ENCODE data around the gene SORBS2. TPM values are rescaled to one million over a fixed set of nuclear protein-coding genes. Genes with fewer than 3 reads are reported as not detected.
"Not testable (repeated sequence)": the region's sequence is repeated elsewhere in the genome, so short reads cannot be mapped to it uniquely, and the experiment has no call there.

SORBS2 gene, protein sequence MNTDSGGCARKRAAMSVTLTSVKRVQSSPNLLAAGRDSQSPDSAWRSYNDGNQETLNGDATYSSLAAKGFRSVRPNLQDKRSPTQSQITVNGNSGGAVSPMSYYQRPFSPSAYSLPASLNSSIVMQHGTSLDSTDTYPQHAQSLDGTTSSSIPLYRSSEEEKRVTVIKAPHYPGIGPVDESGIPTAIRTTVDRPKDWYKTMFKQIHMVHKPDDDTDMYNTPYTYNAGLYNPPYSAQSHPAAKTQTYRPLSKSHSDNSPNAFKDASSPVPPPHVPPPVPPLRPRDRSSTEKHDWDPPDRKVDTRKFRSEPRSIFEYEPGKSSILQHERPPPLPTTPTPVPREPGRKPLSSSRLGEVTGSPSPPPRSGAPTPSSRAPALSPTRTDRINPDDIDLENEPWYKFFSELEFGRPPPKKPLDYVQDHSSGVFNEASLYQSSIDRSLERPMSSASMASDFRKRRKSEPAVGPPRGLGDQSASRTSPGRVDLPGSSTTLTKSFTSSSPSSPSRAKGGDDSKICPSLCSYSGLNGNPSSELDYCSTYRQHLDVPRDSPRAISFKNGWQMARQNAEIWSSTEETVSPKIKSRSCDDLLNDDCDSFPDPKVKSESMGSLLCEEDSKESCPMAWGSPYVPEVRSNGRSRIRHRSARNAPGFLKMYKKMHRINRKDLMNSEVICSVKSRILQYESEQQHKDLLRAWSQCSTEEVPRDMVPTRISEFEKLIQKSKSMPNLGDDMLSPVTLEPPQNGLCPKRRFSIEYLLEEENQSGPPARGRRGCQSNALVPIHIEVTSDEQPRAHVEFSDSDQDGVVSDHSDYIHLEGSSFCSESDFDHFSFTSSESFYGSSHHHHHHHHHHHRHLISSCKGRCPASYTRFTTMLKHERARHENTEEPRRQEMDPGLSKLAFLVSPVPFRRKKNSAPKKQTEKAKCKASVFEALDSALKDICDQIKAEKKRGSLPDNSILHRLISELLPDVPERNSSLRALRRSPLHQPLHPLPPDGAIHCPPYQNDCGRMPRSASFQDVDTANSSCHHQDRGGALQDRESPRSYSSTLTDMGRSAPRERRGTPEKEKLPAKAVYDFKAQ (N-terminal part only)
- not detected in 2 replicates for total RNA-seq

DNA sequence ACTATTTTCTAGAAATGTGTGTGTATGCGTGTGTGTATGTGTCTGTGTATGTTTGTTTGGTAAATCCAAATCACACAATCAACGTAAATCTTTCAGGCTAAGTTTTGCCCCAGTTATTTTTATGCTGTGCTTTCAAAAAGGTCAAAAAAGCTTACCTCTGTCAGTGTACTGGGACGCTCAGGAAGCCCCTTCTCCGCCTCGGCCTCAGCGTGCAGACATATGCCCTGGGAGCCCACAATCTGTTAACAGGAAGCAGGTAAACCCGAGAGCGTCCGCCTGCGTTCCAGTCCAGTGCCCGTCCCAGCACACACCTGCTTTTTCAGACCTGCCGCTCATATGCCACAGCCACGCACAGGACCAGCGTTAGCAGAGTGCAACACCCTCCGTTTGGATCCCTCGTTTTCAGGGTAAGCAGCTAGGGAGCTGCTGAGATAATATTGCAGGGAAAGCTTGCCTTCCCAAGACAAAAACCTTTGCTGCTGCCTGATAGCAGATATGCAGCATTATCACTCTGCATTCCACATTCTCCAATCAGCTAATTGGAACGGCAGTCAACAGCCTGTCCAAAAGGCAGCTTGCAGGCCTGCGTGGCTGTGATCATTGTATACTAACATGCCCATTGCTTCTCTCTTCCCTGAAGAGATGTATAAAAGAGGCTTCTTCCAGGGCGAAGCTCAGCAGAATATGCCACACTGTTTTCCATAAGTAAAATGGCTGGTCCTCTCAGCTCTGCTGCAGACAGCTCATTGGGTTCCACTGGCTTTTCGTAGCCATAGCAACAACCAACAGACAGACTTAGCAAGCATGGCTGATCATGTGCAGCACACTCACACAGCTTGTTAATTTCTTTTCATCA, at the start of gene SORBS2:
SORBS2 (minus strand) TSS at position 686 of the 856 bp plus-strand sequence. CDS start 121,623 bp downstream, outside the sequence.
- intact Hi-C loops (cut with micrococcal nuclease) = no loop called here

DNA sequence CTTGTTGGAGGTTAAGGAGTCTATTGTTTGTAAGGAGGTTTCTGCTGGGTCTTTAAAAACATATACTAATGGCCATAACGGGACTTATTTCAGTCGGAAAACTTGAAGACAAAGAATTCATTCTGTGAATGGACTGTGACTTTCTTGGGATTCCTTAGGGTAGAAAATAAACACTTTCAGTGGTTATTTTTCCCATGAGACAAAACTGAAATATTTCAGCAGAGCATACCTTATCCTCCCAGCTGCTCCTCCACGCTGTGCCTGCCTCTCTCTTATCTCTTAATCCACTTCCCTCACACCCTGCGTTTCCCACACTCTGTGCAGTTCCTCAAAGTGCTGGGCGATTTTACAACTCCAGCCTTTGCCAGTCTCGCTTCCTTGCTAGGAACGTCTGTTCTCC, 47.1 kb upstream of the SORBS2 start:
- intact Hi-C loops (cut with micrococcal nuclease) = no loop called here

DNA sequence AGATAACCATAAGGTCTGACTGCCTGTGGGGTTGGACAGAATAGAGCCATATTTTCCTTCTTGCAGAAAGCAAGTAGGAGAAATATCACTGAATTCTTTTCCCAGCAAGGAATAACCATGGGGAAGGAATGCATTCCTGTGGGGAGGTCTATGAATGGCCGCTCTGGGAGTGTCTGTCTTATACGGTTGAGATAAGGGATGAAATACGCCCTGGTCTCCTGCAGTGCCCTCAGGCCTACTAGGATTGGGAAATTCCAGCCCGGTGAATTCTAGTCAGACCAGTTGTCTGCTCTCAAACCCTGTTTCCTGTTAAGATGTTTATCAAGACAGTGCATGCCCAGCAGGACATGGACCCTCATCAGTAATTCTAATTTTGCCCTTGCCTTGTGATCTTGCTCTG, 45.6 kb upstream of the SORBS2 start:
- intact Hi-C loops (cut with micrococcal nuclease) = not testable (repeated sequence)

DNA sequence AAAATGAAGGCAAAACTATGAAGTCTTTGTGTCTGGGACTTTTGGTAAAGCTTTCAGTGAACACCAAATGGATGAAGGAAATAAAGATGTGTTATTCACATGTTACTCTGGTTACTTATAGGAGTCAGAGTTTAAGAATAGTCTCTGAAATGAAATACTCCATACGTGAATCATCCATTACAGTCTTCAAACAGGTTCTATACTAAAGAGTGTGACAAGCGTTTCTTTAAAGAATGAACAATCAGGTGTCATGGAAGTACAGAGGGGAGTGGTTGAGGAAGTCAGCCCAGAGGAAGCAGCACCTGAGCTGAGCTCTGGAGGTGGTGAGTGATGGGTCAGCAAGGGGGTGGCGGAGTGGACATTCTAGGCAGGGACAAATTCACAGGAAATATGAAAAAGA, 41.8 kb upstream of the SORBS2 start:
- intact Hi-C loops (cut with micrococcal nuclease) = no loop called here

DNA sequence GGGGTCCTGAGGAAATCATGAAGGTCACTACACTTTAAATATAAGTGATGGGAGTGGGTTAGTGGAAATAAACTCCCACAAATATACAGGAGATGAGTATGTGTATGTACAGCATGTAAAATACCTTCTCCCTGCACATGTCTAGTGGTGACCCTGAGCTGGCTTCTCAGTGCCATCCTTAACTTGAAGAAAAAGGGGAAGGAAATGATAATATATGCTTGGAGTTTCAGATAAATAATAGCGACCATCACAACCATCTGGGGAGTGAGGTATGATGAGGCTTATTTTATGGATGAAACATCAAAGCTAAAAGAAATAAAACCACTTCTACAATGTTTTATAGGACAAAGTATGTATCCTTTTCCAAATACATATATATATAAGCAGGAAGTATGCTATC, 41.0 kb upstream of the SORBS2 start:
- intact Hi-C loops (cut with micrococcal nuclease) = no loop called here

DNA sequence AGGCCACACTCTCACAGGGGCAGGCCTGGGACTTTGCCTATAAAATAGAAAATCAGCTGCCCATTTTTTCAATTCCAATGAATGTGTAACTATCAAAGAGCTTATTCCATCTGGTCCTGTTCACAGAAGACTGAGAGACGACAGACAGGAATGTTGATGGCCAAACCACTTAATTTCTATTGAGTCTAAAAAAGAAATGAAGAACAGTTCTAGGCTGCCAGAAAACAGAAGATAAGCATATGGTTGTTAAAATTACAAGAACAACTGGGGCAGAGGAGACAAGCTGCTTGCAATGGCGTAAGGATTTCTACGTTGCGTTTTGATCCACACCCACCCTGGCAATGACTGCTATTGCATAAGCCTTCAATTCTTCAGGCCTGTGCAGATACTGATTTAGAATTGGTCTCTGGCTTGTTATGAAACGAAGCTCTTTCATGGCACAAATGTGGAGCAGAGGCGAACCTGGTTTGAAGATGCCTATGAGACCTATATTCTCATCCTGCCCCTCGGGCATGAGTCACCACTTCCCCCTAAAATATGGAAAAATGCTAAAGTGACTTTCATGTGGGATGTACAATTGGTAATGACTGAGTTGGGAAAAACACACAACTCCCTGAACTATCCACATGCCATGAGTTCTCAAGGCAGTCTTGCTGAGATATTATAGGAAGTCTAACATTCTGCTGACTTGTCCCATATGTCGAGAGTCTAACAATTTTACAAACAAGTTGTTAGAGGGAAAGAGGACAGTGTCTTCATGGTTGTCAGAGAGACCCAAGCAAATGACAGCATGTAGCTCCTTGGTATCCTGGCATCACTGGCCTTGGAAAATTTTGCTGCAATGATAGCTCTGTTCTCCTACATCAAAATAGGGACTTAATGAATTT, 37.9 kb upstream of the SORBS2 start:
- intact Hi-C loops (cut with micrococcal nuclease) = no loop called here

DNA sequence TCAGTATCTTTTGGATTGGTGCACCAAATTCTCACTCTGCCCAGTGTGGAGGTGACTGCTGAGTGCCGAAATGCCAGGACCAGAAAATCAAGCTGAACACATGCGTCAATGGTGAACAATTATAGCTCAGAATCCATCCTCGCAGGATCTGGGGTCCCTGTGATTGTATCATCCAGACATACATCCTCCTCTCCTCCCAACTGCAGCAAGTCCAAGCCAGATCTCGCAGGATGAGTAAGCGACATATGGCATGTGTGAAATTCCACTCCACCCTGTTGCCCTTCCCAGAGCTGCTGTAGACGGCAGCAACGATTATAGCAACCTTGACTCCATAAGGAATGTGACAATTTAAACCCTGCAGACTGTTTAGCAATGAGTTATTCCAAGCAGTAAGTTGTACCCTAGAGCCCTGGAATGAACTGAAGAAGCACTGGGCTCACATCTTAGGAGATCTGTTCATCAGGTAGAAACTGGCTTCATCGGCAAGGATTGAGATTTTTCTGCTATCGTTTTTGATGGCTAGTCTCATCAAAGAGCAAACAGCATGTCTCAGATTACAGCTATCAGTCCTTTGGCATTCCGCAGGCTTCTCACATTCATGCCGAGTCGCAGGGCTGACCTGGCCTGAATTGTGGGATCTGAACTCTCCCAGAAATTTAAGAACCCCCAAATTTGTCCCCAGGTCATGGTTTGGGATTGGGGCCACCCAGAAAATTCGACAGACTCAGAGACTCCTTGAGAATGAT, 35.5 kb upstream of the SORBS2 start:
- intact Hi-C loops (cut with micrococcal nuclease) = no loop called here

DNA sequence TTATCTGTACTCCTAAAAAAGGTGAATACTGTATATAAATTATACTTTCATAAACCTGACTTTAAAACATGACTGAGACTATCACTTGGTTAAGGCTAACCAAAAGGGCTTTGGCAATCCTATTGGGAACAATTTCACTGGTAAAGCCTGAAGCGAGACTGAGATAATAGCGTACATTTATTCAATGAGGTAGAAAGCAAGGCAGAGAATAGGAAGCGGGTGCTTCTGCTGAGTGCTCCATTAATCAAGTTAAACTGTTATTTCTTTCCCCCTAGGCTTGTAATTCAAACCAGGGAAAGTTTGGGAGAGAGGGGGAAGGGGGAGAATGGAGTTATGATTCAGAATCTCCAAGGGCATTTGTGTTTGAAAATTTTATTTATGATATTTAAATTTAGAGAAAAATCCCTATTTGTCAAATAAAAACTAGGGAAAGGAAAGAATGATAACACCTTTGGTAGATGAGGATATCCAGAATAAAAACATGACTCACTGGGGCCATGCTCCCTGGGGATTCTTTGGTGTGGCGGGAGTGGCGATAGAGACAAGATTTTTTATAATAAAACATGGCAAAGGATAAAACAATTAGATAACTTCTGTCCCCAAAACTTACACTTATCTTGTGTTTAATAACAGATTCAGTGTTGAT, 34.6 kb upstream of the SORBS2 start:
- intact Hi-C loops (cut with micrococcal nuclease) = no loop called here

DNA sequence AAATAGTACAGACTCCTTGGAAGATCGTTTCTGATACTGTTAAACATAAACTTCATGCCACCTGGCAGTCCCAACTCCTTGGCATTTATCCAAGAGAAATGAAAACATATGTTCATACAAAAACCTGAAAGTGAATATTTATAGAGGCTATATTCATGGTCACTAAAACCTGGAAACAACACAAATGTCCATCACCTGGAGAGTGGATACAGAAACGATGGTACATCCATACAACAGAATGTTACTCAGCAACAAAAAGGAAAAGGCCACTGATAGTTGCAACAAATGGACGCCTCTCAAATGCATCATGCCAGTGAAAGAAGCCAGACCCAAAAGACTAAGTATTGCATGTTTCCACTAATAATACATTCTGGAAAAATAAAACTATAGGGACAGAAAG, 34.0 kb upstream of the SORBS2 start:
- intact Hi-C loops (cut with micrococcal nuclease) = no loop called here

DNA sequence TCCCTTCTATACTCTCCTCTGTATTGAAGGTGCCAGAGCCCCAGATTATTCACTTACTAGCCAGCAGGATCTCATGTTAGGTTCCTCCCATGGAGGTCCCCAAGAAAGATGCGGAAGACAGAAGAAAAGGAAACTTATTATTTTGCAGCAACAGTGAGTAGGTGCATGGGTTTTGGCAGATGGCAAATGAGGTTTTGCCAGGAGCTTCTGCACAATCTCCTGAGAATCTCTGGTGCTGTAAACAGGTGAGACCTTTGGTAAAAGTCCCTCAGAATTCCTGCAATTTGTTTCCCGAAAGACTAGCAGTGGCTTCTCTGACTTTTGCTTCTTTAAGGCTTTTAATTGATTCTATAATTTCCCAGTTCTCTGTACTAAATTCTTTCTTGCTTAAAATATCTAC, 29.5 kb upstream of the SORBS2 start:
- intact Hi-C loops (cut with micrococcal nuclease) = no loop called here

DNA sequence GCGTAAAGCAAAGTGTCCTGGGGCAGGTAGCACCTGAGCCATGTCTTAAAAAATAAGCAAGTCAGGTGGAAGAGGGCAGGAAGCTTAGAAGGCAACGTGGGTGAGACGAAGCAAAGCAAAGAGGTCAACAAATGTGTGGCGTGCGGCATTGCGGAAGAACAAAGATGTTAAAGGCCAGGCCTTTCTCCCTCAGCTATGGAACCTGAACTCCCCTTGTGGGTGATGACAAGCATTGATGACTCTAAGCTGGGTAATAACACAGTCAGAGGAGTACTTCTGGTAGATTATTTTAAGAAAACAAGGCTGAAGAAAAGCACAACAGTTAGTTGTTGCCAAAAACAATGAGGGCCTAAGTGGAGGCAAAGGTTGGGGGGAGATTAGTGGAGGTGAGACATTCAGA, 29.0 kb upstream of the SORBS2 start:
- intact Hi-C loops (cut with micrococcal nuclease) = no loop called here

DNA sequence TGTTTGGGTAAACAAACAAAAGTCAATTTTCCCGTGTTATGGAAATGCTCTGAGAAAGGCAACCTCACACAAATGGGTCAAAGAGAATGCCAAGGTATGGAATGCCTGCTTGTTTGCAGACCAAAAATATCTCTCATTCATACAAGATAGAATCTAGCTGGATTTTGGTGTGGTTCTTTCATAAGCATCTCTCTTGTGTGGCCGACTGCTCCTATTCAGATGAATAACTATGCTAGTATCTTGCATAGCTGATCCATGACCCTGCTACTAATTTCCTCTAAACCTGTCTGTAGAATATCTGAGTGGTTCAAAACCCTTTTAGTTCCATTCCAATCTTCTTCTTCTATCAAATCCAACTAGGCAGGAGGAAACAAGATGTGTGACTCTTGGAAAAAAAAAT, 28.2 kb upstream of the SORBS2 start:
- intact Hi-C loops (cut with micrococcal nuclease) = no loop called here

DNA sequence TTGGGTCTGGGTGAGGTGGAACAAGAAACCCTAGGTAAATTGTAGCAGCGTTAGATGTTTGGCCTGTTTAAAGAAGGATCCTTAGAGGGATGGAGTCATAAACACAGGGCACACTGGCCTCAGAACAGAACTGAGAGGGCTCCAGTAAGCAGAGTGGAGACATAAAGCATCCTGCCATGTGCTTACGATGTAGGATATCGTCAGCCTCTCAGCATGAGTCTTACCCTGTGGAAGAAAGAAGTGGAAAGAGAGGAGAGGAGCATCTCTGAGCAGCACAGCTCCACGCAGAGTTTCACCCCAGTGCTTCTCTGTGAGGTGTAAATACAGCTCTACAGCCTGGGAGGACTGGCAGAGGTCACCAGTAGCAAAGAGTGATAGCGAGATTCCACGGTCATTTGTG, 27.8 kb upstream of the SORBS2 start:
- intact Hi-C loops (cut with micrococcal nuclease) = no loop called here

DNA sequence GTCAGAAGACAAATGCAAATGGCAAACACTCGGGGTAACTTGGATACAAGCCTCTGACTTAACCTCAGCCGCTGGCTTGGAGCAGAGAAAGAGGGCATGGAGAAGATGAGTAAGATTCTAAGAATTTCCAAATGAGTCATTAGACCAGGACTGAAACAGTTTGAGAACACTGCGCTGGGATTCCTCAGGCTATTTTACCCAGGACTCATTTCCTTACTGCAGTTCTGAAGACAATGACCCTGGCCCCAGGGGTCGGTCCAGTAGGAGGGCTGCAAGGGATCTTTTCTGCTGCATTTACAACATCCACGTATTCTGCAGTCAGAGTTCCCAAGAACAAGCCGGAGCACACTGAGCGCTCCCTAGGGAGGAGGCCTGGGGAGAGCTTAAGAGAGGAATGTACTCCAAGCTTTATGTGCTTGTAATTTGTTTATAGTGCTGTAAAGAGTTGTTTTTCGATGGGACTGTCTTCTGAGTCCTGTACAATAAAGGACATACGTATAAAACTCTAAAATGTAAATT, 27.3 kb upstream of the SORBS2 start:
- intact Hi-C loops (cut with micrococcal nuclease) = no loop called here

DNA sequence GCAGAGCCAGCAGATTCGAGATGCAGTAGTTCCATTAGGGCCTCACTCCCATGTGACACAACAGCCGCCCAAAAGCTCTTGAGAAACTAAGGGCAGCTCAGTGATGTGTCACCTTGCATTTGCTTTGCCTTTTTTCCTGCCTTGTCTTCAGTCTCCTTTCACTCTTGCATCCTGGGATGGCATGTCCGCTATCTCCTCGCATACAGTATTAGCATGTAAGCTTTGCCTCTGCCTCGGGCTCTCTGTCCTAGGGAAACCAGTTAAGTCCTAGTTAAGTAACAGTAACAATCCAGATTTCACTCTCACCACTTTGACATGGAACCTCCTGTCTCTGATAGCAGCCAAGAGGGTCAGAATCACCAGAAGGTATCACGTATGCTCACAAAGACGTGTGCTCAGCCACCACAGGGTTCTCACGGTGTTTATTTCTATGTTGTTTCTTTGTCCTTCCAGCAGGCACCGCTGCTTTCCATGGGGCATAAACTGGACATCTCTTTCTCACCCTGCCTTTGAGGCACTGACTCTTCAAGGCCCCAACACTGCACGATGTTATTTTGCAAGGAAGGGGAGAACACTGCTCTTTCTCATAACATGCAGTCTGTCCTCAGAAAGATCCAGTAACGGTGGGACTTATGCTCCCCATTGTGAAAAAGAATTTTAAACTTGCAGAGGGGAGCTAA, 26.7 kb upstream of the SORBS2 start:
- intact Hi-C loops (cut with micrococcal nuclease) = no loop called here

DNA sequence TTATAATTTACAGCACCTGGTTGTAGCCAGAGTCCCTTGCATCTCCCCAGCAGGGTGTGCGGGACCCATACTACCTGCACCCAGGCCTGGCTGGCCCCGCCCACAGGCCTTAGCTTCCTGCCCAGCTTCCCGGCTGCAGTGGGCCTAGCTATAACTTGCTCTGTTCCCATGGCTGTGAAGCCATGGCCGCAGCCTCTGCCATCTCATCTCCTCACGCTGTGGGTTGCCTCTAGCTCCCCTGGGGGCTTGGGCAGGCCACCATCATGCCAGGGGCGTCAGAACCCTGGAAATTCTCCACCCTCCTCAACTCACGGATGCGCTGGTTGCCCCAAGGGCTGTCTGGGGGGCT, 26.1 kb upstream of the SORBS2 start:
- intact Hi-C loops (cut with micrococcal nuclease) = no loop called here

DNA sequence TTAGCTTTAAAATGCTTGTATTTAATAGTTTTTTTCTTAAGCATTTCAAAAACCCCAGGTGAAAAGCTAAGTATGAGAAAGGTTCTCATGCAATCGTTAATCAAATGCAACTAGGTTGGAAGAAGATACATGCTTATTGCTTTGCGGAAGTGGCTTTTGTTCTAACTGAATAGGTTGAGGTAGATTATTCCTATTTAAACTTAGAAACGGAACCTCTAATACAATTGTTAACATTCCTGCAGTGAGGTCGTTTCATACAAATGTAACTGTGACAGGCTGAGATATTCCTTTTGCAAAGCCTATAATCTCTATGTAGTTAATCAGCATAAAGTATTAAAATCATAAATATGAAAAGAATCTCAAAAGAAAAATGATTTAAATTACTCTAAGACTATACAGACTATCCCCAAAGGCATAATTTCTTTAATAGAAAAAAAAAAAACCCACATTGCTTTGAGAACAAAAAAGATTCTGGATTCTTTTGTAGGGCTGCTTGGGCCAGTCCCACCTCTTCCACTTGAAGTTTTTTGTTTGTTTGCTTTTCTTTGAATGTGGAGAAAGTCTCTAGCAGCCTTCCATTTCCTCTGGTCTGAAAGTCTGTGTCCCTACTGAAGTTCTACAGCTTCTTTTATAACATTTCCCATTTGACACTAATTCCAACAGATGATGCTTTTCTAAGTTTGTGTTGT, 25.6 kb upstream of the SORBS2 start:
- intact Hi-C loops (cut with micrococcal nuclease) = no loop called here
